B cell (primary cell): ENCODE data around the gene TBX20. TPM values are rescaled to one million over a fixed set of nuclear protein-coding genes. Genes with fewer than 3 reads are reported as not detected.

Experiments
- ATAC-seq: fragments of 200-7000 bp; cut with Tn5 transposase; one replicate; pipeline ENCODE4 v1.10.0; 2021; ENCODE audit warnings: low read depth, mild to moderate bottlenecking, moderate number of reproducible peaks, moderate library complexity
- CTCF ChIA-PET: fragments of 350-600 bp; sonication (Branson Sonifier 250); formaldehyde crosslinking; loops from one replicate; lab custom pipeline; 2021; ENCODE audit warnings: antibody characterized with exemption, inconsistent platforms; lab: Charles Lee
- POLR2A ChIA-PET: fragments of 350-600 bp; sonication (Branson Sonifier 250); formaldehyde crosslinking; loops from one replicate; lab custom pipeline; 2021; ENCODE audit warnings: antibody characterized with exemption; lab: Charles Lee
- DNase-seq: peaks from one replicate; pipeline ENCODE4 v3.0.0; 2013
- H2AFZ ChIP-seq: 2 replicates; pipeline ENCODE4 v1.6.1; 2012; ENCODE audit warnings: mild to moderate bottlenecking, low read depth, low read length; ENCODE audit not compliant: insufficient read depth, poor library complexity, severe bottlenecking
- H3K27ac ChIP-seq, 2 donors: 1 replicate in 1 of 2; 2 replicates in 1 of 2; pipeline ENCODE4 v1.5.1; 2012 to 2013; ENCODE audit warnings: low read length in 2 of 2, mild to moderate bottlenecking in 2 of 2, moderate library complexity in 1 of 2
- H3K27me3 ChIP-seq, 4 experiments: fragments of 200-600 bp in 1 of 4; sonication (generic) in 1 of 4; replicated peaks in 1 of 4; 1 replicate in 2 of 4; 2 replicates in 2 of 4; pipeline versions ENCODE4 v1.6.1 to v1.7.0; 2013 to 2016; ENCODE audit warnings: low read length in 3 of 4, mild to moderate bottlenecking in 2 of 4, mixed read lengths in 1 of 4, moderate library complexity in 1 of 4; ENCODE audit not compliant: insufficient read depth in 4 of 4, control insufficient read depth in 3 of 4; ENCODE audit errors: control extremely low read depth in 1 of 4
- H3K36me3 ChIP-seq, 2 experiments: replicated peaks in 1 of 2; 1 replicate in 1 of 2; 2 replicates in 1 of 2; pipeline versions ENCODE4 v1.6.1 to v1.7.1; 2013; ENCODE audit warnings: low read length in 1 of 2; ENCODE audit not compliant: insufficient read depth in 2 of 2, control insufficient read depth in 1 of 2; ENCODE audit errors: control extremely low read depth in 1 of 2, extremely low read depth in 1 of 2
- H3K4me1 ChIP-seq, 2 donors: fragments of 200-600 bp in 1 of 2; sonication (generic) in 1 of 2; 1 replicate in 1 of 2; 2 replicates in 1 of 2; pipeline versions ENCODE4 v1.5.1 to v1.6.1; 2013 to 2017; ENCODE audit warnings: low read length in 2 of 2; ENCODE audit not compliant: control insufficient read depth in 2 of 2, insufficient read depth in 2 of 2
- H3K4me2 ChIP-seq: replicated peaks from 2 replicates; pipeline ENCODE3; 2012; ENCODE audit warnings: mild to moderate bottlenecking, low read depth, low read length; ENCODE audit not compliant: poor library complexity, severe bottlenecking
- H3K4me3 ChIP-seq, 5 experiments: fragments of 200-600 bp in 1 of 5; sonication (generic) in 1 of 5; 1 replicate in 3 of 5; 2 replicates in 2 of 5; pipeline versions ENCODE4 v1.5.1 to v1.7.0; 2011 to 2016; ENCODE audit warnings: low read length in 4 of 5, mild to moderate bottlenecking in 4 of 5, low read depth in 2 of 5, control low read depth in 1 of 5, moderate library complexity in 1 of 5; ENCODE audit not compliant: insufficient read depth in 1 of 5; ENCODE audit errors: control extremely low read depth in 1 of 5, extremely low read depth in 1 of 5
- H3K79me2 ChIP-seq: fragments of 200-600 bp; sonication (generic); one replicate; pipeline ENCODE4 v1.6.0; 2016; ENCODE audit warnings: low read length; ENCODE audit not compliant: control insufficient read depth, insufficient read depth
- H3K9ac ChIP-seq: fragments of 200-600 bp; sonication (generic); 2 replicates; pipeline ENCODE4 v1.6.1; 2017; ENCODE audit warnings: mild to moderate bottlenecking, low read length, moderate library complexity
- H3K9me3 ChIP-seq, 3 donors: one replicate each; pipeline versions ENCODE4 v1.6.1 to v1.7.1; 2013; ENCODE audit warnings: low read length in 2 of 3; ENCODE audit not compliant: control insufficient read depth in 2 of 3, insufficient read depth in 1 of 3; ENCODE audit errors: control extremely low read depth in 1 of 3
- H4K20me1 ChIP-seq: 2 replicates; pipeline ENCODE4 v1.6.0; 2012; ENCODE audit warnings: mild to moderate bottlenecking, low read length; ENCODE audit not compliant: insufficient read depth, control insufficient read depth, poor library complexity, severe bottlenecking
- H3K27ac Mint-ChIP-seq: one replicate; pipeline ENCODE4 v1.8.0; 2021; ENCODE audit warnings: mixed read lengths
- H3K27me3 Mint-ChIP-seq: one replicate; pipeline ENCODE4 v1.8.0; 2021; ENCODE audit warnings: mixed read lengths
- H3K4me1 Mint-ChIP-seq: one replicate; pipeline ENCODE4 v1.8.0; 2021; ENCODE audit warnings: mixed read lengths
- H3K4me3 Mint-ChIP-seq: one replicate; pipeline ENCODE4 v1.8.0; 2021; ENCODE audit warnings: mixed read lengths
- H3K9me3 Mint-ChIP-seq: one replicate; pipeline ENCODE4 v1.8.0; 2022; ENCODE audit warnings: mixed read lengths; ENCODE audit not compliant: insufficient read depth
- EZH2 ChIP-seq: IDR thresholded peaks from 2 replicates; pipeline ENCODE4 v1.6.1; 2012; ENCODE audit warnings: borderline replicate concordance, low read depth, mild to moderate bottlenecking, moderate library complexity, low read length; ENCODE audit not compliant: insufficient read depth, poor library complexity, severe bottlenecking
- WGBS: methylation state at CpG from one replicate; pipeline ENCODE4 v1.1.5; 2013; ENCODE audit warnings: missing lambda C conversion rate; ENCODE audit not compliant: insufficient coverage; 5-methylcytosine and 5-hydroxymethylcytosine counted together
- intact Hi-C: fragments of 100-400 bp; cut with micrococcal nuclease; formaldehyde crosslinking; loops from one replicate; pipeline ENCODE4 v1.10.0; 2022
- polyA plus RNA-seq: library from polyadenylated mRNA; depleted of rRNA; stranded (reverse); fragments of >200 nt; gene quantifications from 2 replicates; pipeline ENCODE4 v1.2.3, GENCODE V29; 2012
- total RNA-seq, 2 donors: library from RNA; stranded (reverse); fragments of 120-200 nt in 1 of 2; gene quantifications; 1 replicate in 1 of 2; 2 replicates in 1 of 2; pipeline versions ENCODE4 v1.2.3 to v1.2.4, GENCODE V29; 2013 to 2022
- TF ChIP-seq, protein P1 (sequence below): fragments of 200-600 bp; IDR thresholded peaks from one replicate; pipeline ENCODE4 v1.8.0; 2022; ENCODE audit warnings: antibody characterized with exemption, mild to moderate bottlenecking

The TBX20 gene
- total and polyA plus RNA-seq, 2 donors (not counting 1 experiment from before 2014, with no cell fraction given): 0.25 TPM; not detected in 1

- CTCF ChIA-PET: no interaction called here
- Mint-ChIP-seq H3K4me1 (peaks cover 15% of the 10 kb centered on the region), H3K4me3 (peak overlapping the region; percentile 49), H3K9me3 (no peaks in the 10 kb centered on the region), H3K27me3 (peaks cover 76% of the 10 kb centered on the region), H3K27ac (no peak overlapping the region)
- Histone ChIP-seq H3K36me3 (no peaks in the 10 kb centered on the region), H3K79me2 (no peaks in the 10 kb centered on the region), H3K4me2 (peak overlapping the region; percentile 77), H3K4me1 (peaks cover 20 to 54% of the 10 kb centered on the region in 2 donors), H4K20me1 (no peaks in the 10 kb centered on the region), H3K27me3 (peaks cover 0 to 94% (median 82%) of the 10 kb centered on the region in 4 experiments), H3K27ac (no peak overlapping the region), H2AFZ (peak overlapping the region; percentile 70), H3K9ac (peak overlapping the region; percentile 56), H3K4me3 (peak overlapping the region in 3 of 5 experiments; percentile 40 to 51 (median 43)), H3K9me3 (peaks cover 2 to 58% (median 17%) of the 10 kb centered on the region in 3 donors)
- WGBS: 23% methylated on average over 30 of the region's 45 CpGs
- intact Hi-C loops: no loop called here
- ATAC-seq (no peak), DNase-seq (peak; percentile 32)
- TF ChIP-seq, protein P1, sequence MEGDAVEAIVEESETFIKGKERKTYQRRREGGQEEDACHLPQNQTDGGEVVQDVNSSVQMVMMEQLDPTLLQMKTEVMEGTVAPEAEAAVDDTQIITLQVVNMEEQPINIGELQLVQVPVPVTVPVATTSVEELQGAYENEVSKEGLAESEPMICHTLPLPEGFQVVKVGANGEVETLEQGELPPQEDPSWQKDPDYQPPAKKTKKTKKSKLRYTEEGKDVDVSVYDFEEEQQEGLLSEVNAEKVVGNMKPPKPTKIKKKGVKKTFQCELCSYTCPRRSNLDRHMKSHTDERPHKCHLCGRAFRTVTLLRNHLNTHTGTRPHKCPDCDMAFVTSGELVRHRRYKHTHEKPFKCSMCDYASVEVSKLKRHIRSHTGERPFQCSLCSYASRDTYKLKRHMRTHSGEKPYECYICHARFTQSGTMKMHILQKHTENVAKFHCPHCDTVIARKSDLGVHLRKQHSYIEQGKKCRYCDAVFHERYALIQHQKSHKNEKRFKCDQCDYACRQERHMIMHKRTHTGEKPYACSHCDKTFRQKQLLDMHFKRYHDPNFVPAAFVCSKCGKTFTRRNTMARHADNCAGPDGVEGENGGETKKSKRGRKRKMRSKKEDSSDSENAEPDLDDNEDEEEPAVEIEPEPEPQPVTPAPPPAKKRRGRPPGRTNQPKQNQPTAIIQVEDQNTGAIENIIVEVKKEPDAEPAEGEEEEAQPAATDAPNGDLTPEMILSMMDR: no peak
- TF ChIP-seq EZH2: no peak
- POLR2A ChIA-PET: no interaction called here
Measured at GRCh38 chr7:35254496-35255442, 869 bp upstream of the TBX20 start.

- Mint-ChIP-seq H3K4me3 (peak overlapping the region; percentile 70), H3K9me3 (no peaks in the 10 kb centered on the region)
- intact Hi-C loops: no loop called here
Measured at GRCh38 chr7:35253460-35253709, 515 bp downstream of the TBX20 start.

More at GRCh38 chr7:35253460-35253709, 515 bp downstream of the TBX20 start:
- Histone ChIP-seq H3K4me3 (peak overlapping the region in 3 of 5 experiments; percentile 23 to 51 (median 43)), H3K4me2 (peak overlapping the region; percentile 77), H4K20me1 (no peaks in the 10 kb centered on the region), H3K27me3 (peaks cover 0 to 89% (median 76%) of the 10 kb centered on the region in 4 experiments), H3K4me1 (peaks cover 20 to 45% of the 10 kb centered on the region in 2 donors), H3K27ac (no peak overlapping the region), H3K9ac (peak overlapping the region; percentile 56), H3K9me3 (peaks cover 2 to 55% (median 17%) of the 10 kb centered on the region in 3 donors), H2AFZ (peak overlapping the region; percentile 70), H3K79me2 (no peaks in the 10 kb centered on the region), H3K36me3 (no peaks in the 10 kb centered on the region)
- ChIA-PET CTCF (no interaction called here), POLR2A (no interaction called here)
- no peak for DNase-seq
- H3K27ac Mint-ChIP-seq: no peak overlapping the region
- H3K27me3 Mint-ChIP-seq: peaks cover 75% of the 10 kb centered on the region
- no peak for ATAC-seq
- no peak for TF ChIP-seq EZH2
- TF ChIP-seq, protein P1: no peak
- WGBS: 10% methylated on average over 21 of the region's 21 CpGs
- peaks cover 15% of the 10 kb centered on the region for H3K4me1 Mint-ChIP-seq
